HepG2 (cell line): ENCODE measurements around the gene IVD. TPM values are rescaled to one million over a fixed set of nuclear protein-coding genes. Genes with fewer than 3 reads are reported as not detected.

Experiments used
- DNMT3B ChIP-seq: conservative IDR thresholded peaks from 2 replicates; pipeline ENCODE4 v1.6.1; 2016; ENCODE audit warnings: missing biosample characterization, control low read depth
- ETV5 ChIP-seq: IDR thresholded peaks from 2 replicates; pipeline ENCODE4 v1.6.1; 2018; ENCODE audit warnings: missing biosample characterization, missing genetic modification reagents, inconsistent platforms, borderline replicate concordance
- GABPB1 ChIP-seq: IDR thresholded peaks from 2 replicates; pipeline ENCODE4 v1.6.1; 2016; ENCODE audit warnings: mild to moderate bottlenecking, missing genetic modification reagents, moderate library complexity, missing compliant biosample characterization
- HNF1A ChIP-seq, 2 experiments: sonication (generic) in 1 of 2; formaldehyde crosslinking in 1 of 2; IDR thresholded peaks; 2 replicates each; pipeline versions ENCODE4 v1.4.0 to v1.6.1; 2016 to 2020; ENCODE audit warnings: borderline replicate concordance in 1 of 2, low read depth in 1 of 2, mild to moderate bottlenecking in 1 of 2, missing genetic modification reagents in 1 of 2
- HOXA3 ChIP-seq: sonication (generic); formaldehyde crosslinking; IDR thresholded peaks from 2 replicates; pipeline ENCODE4 v1.5.0; 2020; ENCODE audit warnings: missing genetic modification reagents
- KLF12 ChIP-seq: sonication (generic); formaldehyde crosslinking; IDR thresholded peaks from 2 replicates; pipeline ENCODE4 v1.4.0; 2020; ENCODE audit warnings: missing genetic modification reagents, borderline replicate concordance
- KMT2A ChIP-seq: sonication (generic); formaldehyde crosslinking; IDR thresholded peaks from 2 replicates; pipeline ENCODE4 v1.4.0; 2020; ENCODE audit warnings: missing genetic modification reagents
- MLLT10 ChIP-seq: sonication (generic); formaldehyde crosslinking; IDR thresholded peaks from 2 replicates; pipeline ENCODE4 v1.4.0; 2020; ENCODE audit warnings: missing genetic modification reagents
- MTF2 ChIP-seq: sonication (generic); formaldehyde crosslinking; IDR thresholded peaks from 2 replicates; pipeline ENCODE4 v1.5.0; 2020; ENCODE audit warnings: missing genetic modification reagents, borderline replicate concordance
- POLR2AphosphoS5 ChIP-seq: IDR thresholded peaks from 2 replicates; pipeline ENCODE4 v1.6.1; 2012; ENCODE audit warnings: low read depth, low read length
- SRSF1 ChIP-seq: fragments of 200-400 bp; formaldehyde crosslinking; optimal IDR thresholded peaks from 2 replicates; pipeline ENCODE3; 2017; ENCODE audit warnings: mild to moderate bottlenecking, low read depth, low read length, moderate library complexity
- THAP9 ChIP-seq: sonication (generic); formaldehyde crosslinking; IDR thresholded peaks from 2 replicates; pipeline ENCODE4; 2020; ENCODE audit warnings: missing genetic modification reagents, mild to moderate bottlenecking, borderline replicate concordance
- ZFP90 ChIP-seq: sonication (generic); formaldehyde crosslinking; IDR thresholded peaks from 2 replicates; pipeline ENCODE4 v1.8.0; 2022; ENCODE audit warnings: missing genetic modification reagents, mild to moderate bottlenecking, inconsistent platforms, borderline replicate concordance
- ZNF382 ChIP-seq: sonication (generic); formaldehyde crosslinking; IDR thresholded peaks from 2 replicates; pipeline ENCODE4 v1.5.0; 2020; ENCODE audit warnings: missing genetic modification reagents, mild to moderate bottlenecking, borderline replicate concordance
- ZNF543 ChIP-seq: sonication (generic); formaldehyde crosslinking; IDR thresholded peaks from 2 replicates; pipeline ENCODE4 v1.4.0; 2020; ENCODE audit warnings: mild to moderate bottlenecking, missing genetic modification reagents
- ZNF589 ChIP-seq: sonication (generic); formaldehyde crosslinking; conservative IDR thresholded peaks from 2 replicates; pipeline ENCODE4 v1.8.0; 2022; ENCODE audit warnings: mild to moderate bottlenecking, moderate library complexity, missing genetic modification reagents
- ZNF703 ChIP-seq: sonication (generic); formaldehyde crosslinking; IDR thresholded peaks from 2 replicates; pipeline ENCODE4 v1.5.1; 2020; ENCODE audit warnings: missing genetic modification reagents, mild to moderate bottlenecking, moderate library complexity, borderline replicate concordance
- ZSCAN5A ChIP-seq: sonication (generic); formaldehyde crosslinking; IDR thresholded peaks from 2 replicates; pipeline ENCODE4 v1.8.0; 2022; ENCODE audit warnings: mild to moderate bottlenecking, missing genetic modification reagents, borderline replicate concordance
- polyA plus RNA-seq, 8 experiments: library from polyadenylated mRNA; depleted of rRNA in 3 of 8; stranded (reverse) in 7 of 8; unstranded in 1 of 8; fragments of >200 nt; fragmentation: Illumina TruSeq in 4 of 8; extraction: Trizol in 4 of 8; gene quantifications; 2 replicates each; pipeline versions ENCODE4 v1.2.1 to v1.2.3, GENCODE V29; 2011 to 2016; ENCODE audit warnings: low read depth in 4 of 8, missing spikeins in 1 of 8, mixed read lengths in 1 of 8; ENCODE audit not compliant: insufficient read depth in 1 of 8
- total RNA-seq, 5 experiments: library from RNA; depleted of rRNA; stranded (reverse); fragments of >200 nt; fragmentation: Illumina TruSeq; extraction: Trizol; gene quantifications; 2 replicates each; pipeline ENCODE4 v1.2.3, GENCODE V29; 2016; ENCODE audit warnings: low read depth in 1 of 5

Gene IVD
- total and polyA plus RNA-seq, 2 of the 13 experiments (the other 11 are each of a cell fraction or from before 2014, with no cell fraction given), result 48.0 to 53.9 TPM

- peak; percentile 52; the same call in 1 of the 2 replicates for TF ChIP-seq ZSCAN5A (CRISPR knock-in tag)
- TF ChIP-seq HOXA3 (CRISPR knock-in tag), result peak; percentile 75; the same call in 1 of the 2 replicates
- no peak for TF ChIP-seq KLF12 (CRISPR knock-in tag)
- no peak for TF ChIP-seq ZFP90 (CRISPR knock-in tag)
- TF ChIP-seq ZNF382 (CRISPR knock-in tag), result no peak
- TF ChIP-seq MTF2 (CRISPR knock-in tag), result no peak
- peak; percentile 66 for TF ChIP-seq KMT2A
- TF ChIP-seq MLLT10 (CRISPR knock-in tag), result no peak
- peak; percentile 29 for TF ChIP-seq ETV5 (CRISPR knock-in tag)
- peak; percentile 72 for TF ChIP-seq POLR2AphosphoS5
- peak; percentile 60 for TF ChIP-seq SRSF1
- no peak for TF ChIP-seq DNMT3B (CRISPR knock-in tag)
- 0 out of 2 replicates have a peak, but pooled peaks have one; percentile 39 for TF ChIP-seq ZNF543 (CRISPR knock-in tag)
- TF ChIP-seq GABPB1 (CRISPR knock-in tag), result peak; percentile 97
- peak; percentile 72; the same call in 1 of the 2 replicates for TF ChIP-seq THAP9 (CRISPR knock-in tag)
- TF ChIP-seq ZNF703 (CRISPR knock-in tag), result 0 out of 2 replicates have a peak, but pooled peaks have one; percentile 33
- no peak for TF ChIP-seq HNF1A (IDR thresholded peaks at IDR 0.05; ENCODE audit: low read depth)
- TF ChIP-seq HNF1A (CRISPR knock-in tag; IDR thresholded peaks at IDR 0.05; ENCODE audit: borderline replicate concordance), result peak; percentile 19; the same call in 1 of the 2 replicates
- peak; percentile 57; the same call in 1 of the 2 replicates for TF ChIP-seq ZNF589 (CRISPR knock-in tag)
These were observed 22.8 kb upstream of the IVD start, which contains the start of gene KNSTRN (continued) for GRCh38 chr15:40382580-40383456.
